GM12878 (cell line): ENCODE measurements around the gene CRYGS. TPM values are rescaled to one million over a fixed set of nuclear protein-coding genes. Genes with fewer than 3 reads are reported as not detected.
A peak's percentile ranks its signal among the peaks of the same experiment; 100 is the strongest.

Experiments
- ATAC-seq: fragments of 200-7000 bp; cut with Tn5 transposase; 3 replicates; pipeline ENCODE4 v1.9.1; 2020; ENCODE audit warnings: mild to moderate bottlenecking, moderate library complexity
- BruUV-seq: library from RNA; stranded (reverse); fragments of 400-500 nt; replicated peaks from 2 replicates; lab custom pipeline; 2021; lab: Mats Ljungman, UMichigan
- CTCF ChIA-PET: fragments of 300-600 bp; sonication (Branson Sonifier 250); formaldehyde crosslinking; extraction: SDS; loops from one replicate; lab custom pipeline; 2021; ENCODE audit warnings: inconsistent platforms; lab: Yijun Ruan, JAX
- POLR2A ChIA-PET: fragments of 350-600 bp; formaldehyde crosslinking; extraction: SDS; loops from one replicate; lab custom pipeline; 2021; ENCODE audit warnings: inconsistent platforms; lab: Charles Lee
- RAD21 ChIA-PET: fragments of 300-600 bp; sonication (Branson Sonifier 250); formaldehyde crosslinking; loops from one replicate; lab custom pipeline; 2023; ENCODE audit warnings: antibody characterized with exemption; ENCODE audit not compliant: unreplicated experiment; lab: Charles Lee
- SMC1A ChIA-PET: fragments of 300-600 bp; sonication (Branson Sonifier 250); formaldehyde crosslinking; loops from one replicate; lab custom pipeline; 2023; ENCODE audit not compliant: unreplicated experiment, uncharacterized antibody; lab: Charles Lee
- DNase-seq: peaks from one replicate; pipeline ENCODE4 v3.0.0-alpha.2; 2011; ENCODE audit warnings: low read depth, low spot score
- FAIRE-seq: peaks from 3 replicates; lab custom pipeline; 2011; peaks lifted over from hg19 to GRCh38; lab: Jason Lieb, UNC
- H2AFZ ChIP-seq: 2 replicates; pipeline ENCODE4 v1.6.0; 2011; ENCODE audit warnings: low read depth, low read length, control low read depth; ENCODE audit not compliant: control insufficient read depth
- H3K27ac ChIP-seq: 2 replicates; pipeline ENCODE4 v1.5.1; 2011; ENCODE audit warnings: control low read depth; ENCODE audit not compliant: control insufficient read depth, insufficient read depth
- H3K27me3 ChIP-seq, 2 experiments: replicated peaks in 1 of 2; 2 replicates each; pipeline versions ENCODE4 v1.6.0 to v1.6.1; 2011; ENCODE audit warnings: low read length in 1 of 2; ENCODE audit not compliant: control insufficient read depth in 2 of 2, insufficient read depth in 2 of 2
- H3K36me3 ChIP-seq, 2 experiments: 2 replicates each; pipeline ENCODE4 v1.5.1; 2011; ENCODE audit warnings: low read length in 1 of 2; ENCODE audit not compliant: control insufficient read depth in 2 of 2, insufficient read depth in 2 of 2
- H3K4me1 ChIP-seq: 2 replicates; pipeline ENCODE4 v1.6.1; 2011; ENCODE audit warnings: mild to moderate bottlenecking, low read length, moderate library complexity, mixed read lengths; ENCODE audit not compliant: control insufficient read depth, insufficient read depth
- H3K4me2 ChIP-seq: 2 replicates; pipeline ENCODE4 v1.6.0; 2011; ENCODE audit warnings: control low read depth; ENCODE audit not compliant: control insufficient read depth, insufficient read depth
- H3K4me3 ChIP-seq: fragments of 200-600 bp; sonication (generic); 2 replicates; pipeline ENCODE4 v1.5.1; 2016
- H3K79me2 ChIP-seq: 2 replicates; pipeline ENCODE4 v1.6.0; 2011; ENCODE audit warnings: low read length; ENCODE audit not compliant: control insufficient read depth, insufficient read depth
- H3K9ac ChIP-seq: 2 replicates; pipeline ENCODE4 v1.8.0; 2011; ENCODE audit warnings: low read length, control low read depth, mixed read lengths; ENCODE audit not compliant: control insufficient read depth, insufficient read depth
- H3K9me3 ChIP-seq: replicated peaks from 3 replicates; pipeline ENCODE4 v1.5.1; 2011; ENCODE audit warnings: mild to moderate bottlenecking, low read length; ENCODE audit not compliant: control insufficient read depth, insufficient read depth
- H4K20me1 ChIP-seq: 2 replicates; pipeline ENCODE4 v1.6.0; 2011; ENCODE audit not compliant: control insufficient read depth, insufficient read depth
- CBFB ChIP-seq: IDR thresholded peaks from 2 replicates; pipeline ENCODE4 v1.6.1; 2016; ENCODE audit warnings: antibody characterized with exemption, low read depth
- CHD1 ChIP-seq: IDR thresholded peaks from 2 replicates; pipeline ENCODE4 v1.6.1; 2012; ENCODE audit warnings: low read depth, low read length, improper control_type of control experiment
- ETV6 ChIP-seq, 2 experiments: fragments of 450-650 bp in 1 of 2; IDR thresholded peaks in 1 of 2; conservative IDR thresholded peaks in 1 of 2; 2 replicates each; pipeline ENCODE4 v1.6.1; 2014; ENCODE audit warnings: antibody characterized with exemption in 1 of 2, borderline replicate concordance in 1 of 2, low read depth in 1 of 2, mild to moderate bottlenecking in 1 of 2, moderate library complexity in 1 of 2
- NBN ChIP-seq: fragments of 450-650 bp; IDR thresholded peaks from 2 replicates; pipeline ENCODE4 v1.6.1; 2016
- SUPT20H ChIP-seq: IDR thresholded peaks from 2 replicates; pipeline ENCODE4 v1.6.1; 2011; ENCODE audit warnings: low read depth, mild to moderate bottlenecking, low read length, moderate library complexity, borderline replicate concordance; ENCODE audit not compliant: control insufficient read depth
- WGBS: methylation state at CpG from one replicate; pipeline ENCODE4 v1.1.6; 2016; ENCODE audit warnings: low lambda C conversion rate; ENCODE audit not compliant: insufficient replicate concordance, insufficient coverage; ENCODE audit errors: missing lambda C conversion rate; 5-methylcytosine and 5-hydroxymethylcytosine counted together
- in situ Hi-C: fragments of 300-500 bp; cut with MboI; formaldehyde crosslinking; loops from 9 replicates; pipeline ENCODE4 v1.14.3; 2018; ENCODE audit warnings: mixed read lengths
- intact Hi-C: fragments of 100-400 bp; cut with micrococcal nuclease; formaldehyde crosslinking; loops from one replicate; pipeline ENCODE4 v1.14.2; 2022; ENCODE audit not compliant: unreplicated experiment
- polyA plus RNA-seq, 11 experiments: library from polyadenylated mRNA; depleted of rRNA in 4 of 11; unstranded in 6 of 11; stranded (reverse) in 5 of 11; fragments of >200 nt; fragmentation: Nextera tagmentation in 4 of 11; fragmentation: Illumina TruSeq in 1 of 11; extraction: Ambion mirVana in 4 of 11; extraction: Trizol in 1 of 11; gene quantifications; 1 replicate in 1 of 11; 2 replicates in 10 of 11; pipeline versions ENCODE4 v1.2.1 to v1.2.3, GENCODE V29; 2011 to 2016; ENCODE audit warnings: inconsistent platforms in 2 of 11, missing spikeins in 2 of 11, low read depth in 1 of 11
- total RNA-seq, 4 experiments: library from RNA; depleted of rRNA in 3 of 4; stranded (reverse); fragments of >200 nt in 3 of 4; fragmentation: Illumina TruSeq in 1 of 4; extraction: Trizol in 1 of 4; gene quantifications; 2 replicates each; pipeline versions ENCODE4 v1.2.1 to v1.2.3, GENCODE V29; 2013 to 2021
- TF ChIP-seq, protein P1 (sequence below): fragments of 450-650 bp; IDR thresholded peaks from 2 replicates; pipeline ENCODE4 v1.6.1; 2017; ENCODE audit warnings: mild to moderate bottlenecking, moderate library complexity
- TF ChIP-seq, protein P2 (sequence below), 3 experiments: IDR thresholded peaks in 2 of 3; conservative IDR thresholded peaks in 1 of 3; 2 replicates each; pipeline ENCODE4 v1.5.1; 2011; ENCODE audit warnings: low read depth in 3 of 3, low read length in 3 of 3, mild to moderate bottlenecking in 3 of 3, control low read depth in 2 of 3, moderate library complexity in 2 of 3, inconsistent platforms in 1 of 3, mixed read lengths in 1 of 3; ENCODE audit not compliant: control insufficient read depth in 2 of 3, insufficient read depth in 1 of 3; ENCODE audit errors: extremely low read depth in 1 of 3
- TF ChIP-seq, protein P3 (sequence below): fragments of 450-650 bp; formaldehyde crosslinking; IDR thresholded peaks from 2 replicates; pipeline ENCODE4 v1.5.0; 2022; ENCODE audit warnings: mild to moderate bottlenecking, missing genetic modification characterization
- TF ChIP-seq, protein P4 (sequence below): fragments of 450-650 bp; IDR thresholded peaks from 2 replicates; pipeline ENCODE4 v1.6.1; 2017; ENCODE audit warnings: mild to moderate bottlenecking

CRYGS gene
- total and polyA plus RNA-seq, 10 of the 15 experiments (the other 5 are each of a cell fraction or from before 2014, with no cell fraction given), result 1.1 to 6.0 (median 2.5) TPM

DNA sequence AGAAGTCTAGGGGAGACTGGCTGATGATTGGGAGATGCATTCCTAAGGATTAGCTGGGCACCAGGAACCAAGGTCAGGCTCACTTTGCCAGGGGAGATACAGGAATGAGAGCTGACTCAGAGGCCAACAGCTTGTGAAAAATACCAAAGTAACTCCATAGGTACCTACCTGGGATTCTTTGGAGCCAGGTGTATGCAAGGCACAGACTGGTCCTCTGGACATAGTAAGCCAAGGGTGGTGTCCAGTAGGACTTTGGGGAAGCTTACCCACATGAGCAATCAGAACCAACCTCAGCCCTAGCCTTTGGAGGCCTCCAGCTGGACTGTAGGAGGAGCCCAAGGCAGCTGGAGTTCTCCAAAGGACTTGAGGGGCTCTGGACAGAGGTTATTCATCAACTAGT is 47.5 kb downstream of the CRYGS start (continued):
- TF ChIP-seq, protein P1, sequence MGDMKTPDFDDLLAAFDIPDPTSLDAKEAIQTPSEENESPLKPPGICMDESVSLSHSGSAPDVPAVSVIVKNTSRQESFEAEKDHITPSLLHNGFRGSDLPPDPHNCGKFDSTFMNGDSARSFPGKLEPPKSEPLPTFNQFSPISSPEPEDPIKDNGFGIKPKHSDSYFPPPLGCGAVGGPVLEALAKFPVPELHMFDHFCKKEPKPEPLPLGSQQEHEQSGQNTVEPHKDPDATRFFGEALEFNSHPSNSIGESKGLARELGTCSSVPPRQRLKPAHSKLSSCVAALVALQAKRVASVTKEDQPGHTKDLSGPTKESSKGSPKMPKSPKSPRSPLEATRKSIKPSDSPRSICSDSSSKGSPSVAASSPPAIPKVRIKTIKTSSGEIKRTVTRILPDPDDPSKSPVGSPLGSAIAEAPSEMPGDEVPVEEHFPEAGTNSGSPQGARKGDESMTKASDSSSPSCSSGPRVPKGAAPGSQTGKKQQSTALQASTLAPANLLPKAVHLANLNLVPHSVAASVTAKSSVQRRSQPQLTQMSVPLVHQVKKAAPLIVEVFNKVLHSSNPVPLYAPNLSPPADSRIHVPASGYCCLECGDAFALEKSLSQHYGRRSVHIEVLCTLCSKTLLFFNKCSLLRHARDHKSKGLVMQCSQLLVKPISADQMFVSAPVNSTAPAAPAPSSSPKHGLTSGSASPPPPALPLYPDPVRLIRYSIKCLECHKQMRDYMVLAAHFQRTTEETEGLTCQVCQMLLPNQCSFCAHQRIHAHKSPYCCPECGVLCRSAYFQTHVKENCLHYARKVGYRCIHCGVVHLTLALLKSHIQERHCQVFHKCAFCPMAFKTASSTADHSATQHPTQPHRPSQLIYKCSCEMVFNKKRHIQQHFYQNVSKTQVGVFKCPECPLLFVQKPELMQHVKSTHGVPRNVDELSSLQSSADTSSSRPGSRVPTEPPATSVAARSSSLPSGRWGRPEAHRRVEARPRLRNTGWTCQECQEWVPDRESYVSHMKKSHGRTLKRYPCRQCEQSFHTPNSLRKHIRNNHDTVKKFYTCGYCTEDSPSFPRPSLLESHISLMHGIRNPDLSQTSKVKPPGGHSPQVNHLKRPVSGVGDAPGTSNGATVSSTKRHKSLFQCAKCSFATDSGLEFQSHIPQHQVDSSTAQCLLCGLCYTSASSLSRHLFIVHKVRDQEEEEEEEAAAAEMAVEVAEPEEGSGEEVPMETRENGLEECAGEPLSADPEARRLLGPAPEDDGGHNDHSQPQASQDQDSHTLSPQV, result no peak

DNA sequence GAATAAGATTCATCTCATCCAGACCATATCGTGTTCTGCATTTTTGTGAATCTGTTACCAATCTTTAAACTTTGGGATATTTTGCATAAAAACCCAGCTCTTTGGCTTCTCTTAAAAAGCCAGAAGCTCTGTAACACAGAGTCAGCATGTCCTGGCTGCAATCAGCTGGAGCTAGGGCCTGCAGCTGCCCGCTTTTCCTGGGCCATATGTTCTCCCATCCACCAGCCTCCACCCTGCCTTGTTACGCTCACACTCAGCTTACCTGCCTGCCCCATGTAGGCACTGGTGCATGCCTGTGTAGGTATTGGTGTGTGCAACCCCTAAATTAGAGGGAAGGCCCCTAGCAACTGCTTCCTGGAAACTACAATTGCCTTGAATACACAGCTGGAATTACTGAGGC is 48.2 kb downstream of the CRYGS start:
- ATAC-seq, result peak; percentile 23; the same call in 1 of the 3 replicates
- H3K9ac ChIP-seq, result no peak overlapping the region
- no peaks in the 10 kb centered on the region for H3K79me2 ChIP-seq
- DNase-seq, result no peak
- in situ Hi-C loops, result no loop called here
- RAD21 ChIA-PET, result interaction anchor here (1.5 kb wide), 1 partner anchor 14 kb away, joined by 4 read pairs; no protein-coding TSS in a partner anchor
- CTCF ChIA-PET, result interaction anchor here (1.1 to 2.1 kb wide), 6 partner anchors 8 to 236 kb away, joined by 3 to 16 read pairs (median 5); no protein-coding TSS in a partner anchor
- no peaks in the 10 kb centered on the region for H3K9me3 ChIP-seq
- no TSS peak for BruUV-seq
- no peaks in the 10 kb centered on the region for H4K20me1 ChIP-seq
- intact Hi-C loops, result no loop called here
- POLR2A ChIA-PET, result interaction anchor here (1.2 kb wide), 1 partner anchor 22 kb away, joined by 3 read pairs; no protein-coding TSS in a partner anchor
- no peaks in the 10 kb centered on the region for H3K27me3 ChIP-seq
- WGBS, result 63% methylated on average over 3 of the region's 3 CpGs
- H3K4me2 ChIP-seq, result no peak overlapping the region
- H3K4me1 ChIP-seq, result no peaks in the 10 kb centered on the region
- no peak overlapping the region for H3K4me3 ChIP-seq
- no peaks in the 10 kb centered on the region for H3K36me3 ChIP-seq
- no peak overlapping the region for H2AFZ ChIP-seq
- SMC1A ChIA-PET, result interaction anchor here (0.9 to 1.6 kb wide), 6 partner anchors 12 to 45 kb away, joined by 3 to 10 read pairs (median 4); no protein-coding TSS in a partner anchor
- no peak for FAIRE-seq
- H3K27ac ChIP-seq, result no peak overlapping the region
- TF ChIP-seq CBFB (no peak), ETV6 (conservative IDR thresholded peaks at IDR 0.05 in 1 of 2, IDR thresholded peaks at IDR 0.05 in 1 of 2; ENCODE audit: borderline replicate concordance in 1 of 2, low read depth in 1 of 2) (no peak), CHD1 (no peak), NBN (no peak), SUPT20H (no peak)
- TF ChIP-seq, protein P2, sequence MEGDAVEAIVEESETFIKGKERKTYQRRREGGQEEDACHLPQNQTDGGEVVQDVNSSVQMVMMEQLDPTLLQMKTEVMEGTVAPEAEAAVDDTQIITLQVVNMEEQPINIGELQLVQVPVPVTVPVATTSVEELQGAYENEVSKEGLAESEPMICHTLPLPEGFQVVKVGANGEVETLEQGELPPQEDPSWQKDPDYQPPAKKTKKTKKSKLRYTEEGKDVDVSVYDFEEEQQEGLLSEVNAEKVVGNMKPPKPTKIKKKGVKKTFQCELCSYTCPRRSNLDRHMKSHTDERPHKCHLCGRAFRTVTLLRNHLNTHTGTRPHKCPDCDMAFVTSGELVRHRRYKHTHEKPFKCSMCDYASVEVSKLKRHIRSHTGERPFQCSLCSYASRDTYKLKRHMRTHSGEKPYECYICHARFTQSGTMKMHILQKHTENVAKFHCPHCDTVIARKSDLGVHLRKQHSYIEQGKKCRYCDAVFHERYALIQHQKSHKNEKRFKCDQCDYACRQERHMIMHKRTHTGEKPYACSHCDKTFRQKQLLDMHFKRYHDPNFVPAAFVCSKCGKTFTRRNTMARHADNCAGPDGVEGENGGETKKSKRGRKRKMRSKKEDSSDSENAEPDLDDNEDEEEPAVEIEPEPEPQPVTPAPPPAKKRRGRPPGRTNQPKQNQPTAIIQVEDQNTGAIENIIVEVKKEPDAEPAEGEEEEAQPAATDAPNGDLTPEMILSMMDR (IDR thresholded peaks at IDR 0.05 in 2 of 3, conservative IDR thresholded peaks at IDR 0.05 in 1 of 3; ENCODE audit: control insufficient read depth in 2 of 3, extremely low read depth in 1 of 3, insufficient read depth in 1 of 3, low read depth in 3 of 3, low read length in 3 of 3), result no peak
- TF ChIP-seq, protein P3, sequence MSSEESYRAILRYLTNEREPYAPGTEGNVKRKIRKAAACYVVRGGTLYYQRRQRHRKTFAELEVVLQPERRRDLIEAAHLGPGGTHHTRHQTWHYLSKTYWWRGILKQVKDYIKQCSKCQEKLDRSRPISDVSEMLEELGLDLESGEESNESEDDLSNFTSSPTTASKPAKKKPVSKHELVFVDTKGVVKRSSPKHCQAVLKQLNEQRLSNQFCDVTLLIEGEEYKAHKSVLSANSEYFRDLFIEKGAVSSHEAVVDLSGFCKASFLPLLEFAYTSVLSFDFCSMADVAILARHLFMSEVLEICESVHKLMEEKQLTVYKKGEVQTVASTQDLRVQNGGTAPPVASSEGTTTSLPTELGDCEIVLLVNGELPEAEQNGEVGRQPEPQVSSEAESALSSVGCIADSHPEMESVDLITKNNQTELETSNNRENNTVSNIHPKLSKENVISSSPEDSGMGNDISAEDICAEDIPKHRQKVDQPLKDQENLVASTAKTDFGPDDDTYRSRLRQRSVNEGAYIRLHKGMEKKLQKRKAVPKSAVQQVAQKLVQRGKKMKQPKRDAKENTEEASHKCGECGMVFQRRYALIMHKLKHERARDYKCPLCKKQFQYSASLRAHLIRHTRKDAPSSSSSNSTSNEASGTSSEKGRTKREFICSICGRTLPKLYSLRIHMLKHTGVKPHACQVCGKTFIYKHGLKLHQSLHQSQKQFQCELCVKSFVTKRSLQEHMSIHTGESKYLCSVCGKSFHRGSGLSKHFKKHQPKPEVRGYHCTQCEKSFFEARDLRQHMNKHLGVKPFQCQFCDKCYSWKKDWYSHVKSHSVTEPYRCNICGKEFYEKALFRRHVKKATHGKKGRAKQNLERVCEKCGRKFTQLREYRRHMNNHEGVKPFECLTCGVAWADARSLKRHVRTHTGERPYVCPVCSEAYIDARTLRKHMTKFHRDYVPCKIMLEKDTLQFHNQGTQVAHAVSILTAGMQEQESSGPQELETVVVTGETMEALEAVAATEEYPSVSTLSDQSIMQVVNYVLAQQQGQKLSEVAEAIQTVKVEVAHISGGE (CRISPR knock-in tag), result no peak
- TF ChIP-seq, protein P4, sequence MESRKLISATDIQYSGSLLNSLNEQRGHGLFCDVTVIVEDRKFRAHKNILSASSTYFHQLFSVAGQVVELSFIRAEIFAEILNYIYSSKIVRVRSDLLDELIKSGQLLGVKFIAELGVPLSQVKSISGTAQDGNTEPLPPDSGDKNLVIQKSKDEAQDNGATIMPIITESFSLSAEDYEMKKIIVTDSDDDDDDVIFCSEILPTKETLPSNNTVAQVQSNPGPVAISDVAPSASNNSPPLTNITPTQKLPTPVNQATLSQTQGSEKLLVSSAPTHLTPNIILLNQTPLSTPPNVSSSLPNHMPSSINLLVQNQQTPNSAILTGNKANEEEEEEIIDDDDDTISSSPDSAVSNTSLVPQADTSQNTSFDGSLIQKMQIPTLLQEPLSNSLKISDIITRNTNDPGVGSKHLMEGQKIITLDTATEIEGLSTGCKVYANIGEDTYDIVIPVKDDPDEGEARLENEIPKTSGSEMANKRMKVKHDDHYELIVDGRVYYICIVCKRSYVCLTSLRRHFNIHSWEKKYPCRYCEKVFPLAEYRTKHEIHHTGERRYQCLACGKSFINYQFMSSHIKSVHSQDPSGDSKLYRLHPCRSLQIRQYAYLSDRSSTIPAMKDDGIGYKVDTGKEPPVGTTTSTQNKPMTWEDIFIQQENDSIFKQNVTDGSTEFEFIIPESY, result no peak
